A673 (cell line): ENCODE data around the gene PSORS1C1. TPM values are rescaled to one million over a fixed set of nuclear protein-coding genes. Genes with fewer than 3 reads are reported as not detected.

ENCODE experiments used
- BruUV-seq: library from RNA; stranded (reverse); fragments of 400-500 nt; replicated peaks from 2 replicates; lab custom pipeline; 2021; lab: Mats Ljungman, UMichigan
- CTCF ChIA-PET: fragments of 300-600 bp; sonication (Branson Sonifier 250); formaldehyde crosslinking; loops from one replicate; lab custom pipeline; 2022; ENCODE audit warnings: antibody characterized with exemption; lab: Charles Lee
- POLR2A ChIA-PET: fragments of 300-600 bp; sonication (Branson Sonifier 250); formaldehyde crosslinking; loops from one replicate; lab custom pipeline; 2022; ENCODE audit warnings: antibody characterized with exemption; ENCODE audit not compliant: low non-redundant PET; lab: Charles Lee
- DNase-seq: peaks from one replicate; pipeline ENCODE4 v3.0.0-alpha.2; 2015; ENCODE audit warnings: low spot score
- H3K27ac ChIP-seq: fragments of 200-600 bp; sonication (generic); 2 replicates; pipeline ENCODE4 v1.5.1; 2016; ENCODE audit warnings: mixed run types, low read depth, mild to moderate bottlenecking, mixed read lengths, antibody characterized with exemption, low read length; ENCODE audit not compliant: poor library complexity, severe bottlenecking
- H3K27me3 ChIP-seq: fragments of 200-600 bp; sonication (generic); replicated peaks from 2 replicates; pipeline ENCODE4 v1.6.1; 2017; ENCODE audit warnings: mixed run types, low read depth, mild to moderate bottlenecking, mixed read lengths, antibody characterized with exemption, low read length; ENCODE audit not compliant: insufficient read depth, poor library complexity
- H3K36me3 ChIP-seq: fragments of 200-600 bp; sonication (generic); 2 replicates; pipeline ENCODE4 v1.6.1; 2016; ENCODE audit warnings: mixed run types, mild to moderate bottlenecking, mixed read lengths, antibody characterized with exemption, low read length; ENCODE audit not compliant: insufficient read depth, poor library complexity, severe bottlenecking
- H3K4me1 ChIP-seq: fragments of 200-600 bp; sonication (generic); 2 replicates; pipeline ENCODE4 v1.6.1; 2017; ENCODE audit warnings: mixed run types, mild to moderate bottlenecking, mixed read lengths, antibody characterized with exemption, low read length; ENCODE audit not compliant: insufficient read depth, poor library complexity, severe bottlenecking
- H3K4me3 ChIP-seq: fragments of 200-600 bp; sonication (generic); 2 replicates; pipeline ENCODE4 v1.5.1; 2016; ENCODE audit warnings: low read depth, mixed run types, mild to moderate bottlenecking, mixed read lengths, low read length; ENCODE audit not compliant: poor library complexity, severe bottlenecking
- H3K9me3 ChIP-seq: fragments of 200-600 bp; sonication (generic); 2 replicates; pipeline ENCODE4 v1.6.1; 2016; ENCODE audit warnings: mixed run types, low read depth, mild to moderate bottlenecking, mixed read lengths, antibody characterized with exemption, low read length; ENCODE audit not compliant: poor library complexity, severe bottlenecking
- EZH2 ChIP-seq: fragments of 200-600 bp; sonication (generic); IDR thresholded peaks from 2 replicates; pipeline ENCODE4 v1.6.1; 2017; ENCODE audit warnings: borderline replicate concordance, low read depth, mild to moderate bottlenecking, mixed read lengths, antibody characterized with exemption, low read length; ENCODE audit not compliant: poor library complexity, severe bottlenecking
- intact Hi-C: fragments of 100-400 bp; cut with micrococcal nuclease; formaldehyde crosslinking; loops from one replicate; pipeline ENCODE4 v1.10.0; 2022; ENCODE audit not compliant: unreplicated experiment
- total RNA-seq: library from RNA; stranded (reverse); gene quantifications from 2 replicates; pipeline ENCODE4 v1.2.3, GENCODE V29; 2021
- TF ChIP-seq, protein P1 (sequence below): fragments of 300-800, 200-600 bp; sonication (generic); conservative IDR thresholded peaks from 2 replicates; pipeline ENCODE4 v1.5.1; 2017; ENCODE audit warnings: low read depth, mild to moderate bottlenecking, antibody characterized with exemption, low read length, moderate library complexity, mixed read lengths

Gene PSORS1C1
- total RNA-seq, 1 experiment from 2014 or later, result not detected

DNA sequence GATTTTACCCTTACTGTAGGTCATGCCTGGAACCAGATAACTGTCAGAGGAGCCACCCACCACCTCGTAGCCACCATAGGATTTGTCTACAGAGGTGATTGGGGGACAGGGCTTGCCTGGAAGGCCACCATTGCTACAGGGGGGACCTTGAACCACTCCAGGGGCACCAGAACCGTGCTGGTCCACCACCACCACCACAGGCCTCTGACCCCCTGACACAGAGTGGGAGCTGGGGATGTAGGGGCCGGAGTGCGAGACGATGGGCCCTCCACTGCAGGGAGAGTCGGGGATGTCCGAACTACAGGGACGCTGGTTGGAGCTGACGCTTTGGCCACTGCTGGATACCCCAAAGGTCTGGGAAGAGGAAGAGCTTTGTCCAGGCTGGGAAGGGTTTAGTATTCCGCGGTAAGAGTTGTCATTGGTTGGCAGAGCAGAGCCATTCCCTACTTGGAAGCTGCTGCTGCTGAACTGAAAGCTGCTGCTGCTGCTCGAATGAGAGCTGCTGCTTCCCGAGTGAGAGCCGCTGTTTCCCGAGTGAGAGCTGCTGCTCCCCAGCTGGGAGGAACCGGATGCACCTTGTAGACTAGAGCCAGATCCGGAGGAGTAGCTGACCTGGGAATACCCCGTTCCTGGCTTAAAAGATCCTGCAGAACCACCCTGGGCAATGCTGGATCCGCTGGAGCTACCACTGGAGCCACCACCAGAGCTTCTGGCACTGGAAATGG, 2.2 kb downstream of the PSORS1C1 start:
- CTCF ChIA-PET, result interaction anchor here (1.5 kb wide), 1 partner anchor 29 kb away, joined by 5 read pairs; no protein-coding TSS in a partner anchor
- H3K9me3 ChIP-seq, result no peaks in the 10 kb centered on the region
- BruUV-seq, result no TSS peak
- H3K4me1 ChIP-seq, result peaks cover 6% of the 10 kb centered on the region
- TF ChIP-seq EZH2, result no peak
- TF ChIP-seq, protein P1, sequence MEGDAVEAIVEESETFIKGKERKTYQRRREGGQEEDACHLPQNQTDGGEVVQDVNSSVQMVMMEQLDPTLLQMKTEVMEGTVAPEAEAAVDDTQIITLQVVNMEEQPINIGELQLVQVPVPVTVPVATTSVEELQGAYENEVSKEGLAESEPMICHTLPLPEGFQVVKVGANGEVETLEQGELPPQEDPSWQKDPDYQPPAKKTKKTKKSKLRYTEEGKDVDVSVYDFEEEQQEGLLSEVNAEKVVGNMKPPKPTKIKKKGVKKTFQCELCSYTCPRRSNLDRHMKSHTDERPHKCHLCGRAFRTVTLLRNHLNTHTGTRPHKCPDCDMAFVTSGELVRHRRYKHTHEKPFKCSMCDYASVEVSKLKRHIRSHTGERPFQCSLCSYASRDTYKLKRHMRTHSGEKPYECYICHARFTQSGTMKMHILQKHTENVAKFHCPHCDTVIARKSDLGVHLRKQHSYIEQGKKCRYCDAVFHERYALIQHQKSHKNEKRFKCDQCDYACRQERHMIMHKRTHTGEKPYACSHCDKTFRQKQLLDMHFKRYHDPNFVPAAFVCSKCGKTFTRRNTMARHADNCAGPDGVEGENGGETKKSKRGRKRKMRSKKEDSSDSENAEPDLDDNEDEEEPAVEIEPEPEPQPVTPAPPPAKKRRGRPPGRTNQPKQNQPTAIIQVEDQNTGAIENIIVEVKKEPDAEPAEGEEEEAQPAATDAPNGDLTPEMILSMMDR, result no peak
- H3K27me3 ChIP-seq, result no peaks in the 10 kb centered on the region
- H3K27ac ChIP-seq, result no peak overlapping the region
- intact Hi-C loops, result no loop called here
- DNase-seq, result no peak
- no peak overlapping the region for H3K4me3 ChIP-seq
- POLR2A ChIA-PET, result interaction anchor here (0.5 to 0.6 kb wide), 2 partner anchors 13 to 250 kb away, joined by 3 to 4 read pairs; no protein-coding TSS in a partner anchor
- no peaks in the 10 kb centered on the region for H3K36me3 ChIP-seq

DNA sequence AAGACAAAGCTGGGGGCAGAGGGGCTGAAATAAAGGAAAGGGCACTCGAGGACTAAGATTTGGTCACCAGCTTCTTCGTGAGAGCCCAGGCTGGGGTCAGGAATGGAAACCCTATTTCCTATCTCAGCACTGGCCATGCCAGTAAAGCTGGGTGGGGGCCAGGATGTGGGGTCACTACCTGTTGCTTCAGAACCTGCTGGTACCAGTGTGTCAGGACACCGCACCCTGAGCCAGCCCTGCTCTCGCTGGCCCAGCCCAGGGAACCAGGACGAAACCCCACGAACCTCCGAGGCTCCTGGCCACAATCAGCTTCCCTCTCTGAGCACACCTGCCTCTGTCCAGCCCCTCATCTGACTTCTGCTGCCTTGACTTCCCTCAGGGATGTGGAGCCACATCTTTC, 3.6 kb downstream of the PSORS1C1 start:
- no peak for DNase-seq
- POLR2A ChIA-PET, result no interaction called here

DNA sequence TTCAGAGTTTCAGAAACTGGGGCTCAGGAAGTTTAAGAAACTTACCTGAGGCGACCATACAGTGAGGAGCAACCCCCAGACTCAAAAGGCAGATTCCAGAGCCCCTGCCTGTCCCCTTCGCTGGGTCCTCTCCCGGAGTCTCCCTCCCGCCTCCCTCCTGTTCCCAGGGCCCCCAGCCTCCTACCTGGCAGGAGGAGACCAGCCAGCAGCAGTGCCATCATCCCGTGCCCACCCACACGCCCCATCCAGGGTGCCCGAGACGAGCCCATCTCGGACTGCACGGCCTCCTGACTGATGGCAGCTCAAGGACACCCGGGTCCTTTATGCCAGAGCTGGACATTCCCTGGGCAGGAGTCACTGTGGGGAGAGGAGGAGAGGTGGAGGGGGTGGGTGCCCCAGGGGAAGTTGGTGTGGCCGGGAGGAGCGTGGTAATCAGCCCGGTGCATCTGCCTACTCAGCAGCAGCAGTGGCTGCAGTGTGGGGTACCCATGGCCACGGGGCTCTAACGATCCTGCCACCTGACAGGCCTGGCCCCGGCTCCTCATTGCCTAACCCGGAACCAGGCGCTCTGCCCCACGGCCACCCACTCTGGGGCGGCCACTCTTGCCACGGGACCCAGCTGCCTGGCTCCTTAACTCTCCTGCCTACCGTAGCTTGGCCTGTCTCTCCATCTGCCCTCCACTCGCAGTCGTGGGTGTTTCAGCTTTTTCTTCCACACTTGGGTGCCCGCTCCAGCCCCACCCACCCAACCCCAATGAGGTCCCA, 5.7 kb downstream of the PSORS1C1 start, which contains the start of gene CDSN:
CDSN (minus strand) TSS at position 296 of the 765 bp plus-strand sequence; CDS start at position 269, 27 bp downstream.
- POLR2A ChIA-PET, result no interaction called here

More for the DNA sequence above, 3.6 kb downstream of the PSORS1C1 start:
- BruUV-seq, result no TSS peak
- intact Hi-C loops, result no loop called here
- CTCF ChIA-PET, result no interaction called here
- H3K27ac ChIP-seq, result no peak overlapping the region
- no peak for TF ChIP-seq EZH2
- TF ChIP-seq, protein P1, result no peak
- peaks cover 6% of the 10 kb centered on the region for H3K4me1 ChIP-seq
- H3K9me3 ChIP-seq, result no peaks in the 10 kb centered on the region
- H3K27me3 ChIP-seq, result no peaks in the 10 kb centered on the region
- no peak overlapping the region for H3K4me3 ChIP-seq
- H3K36me3 ChIP-seq, result no peaks in the 10 kb centered on the region

More for the DNA sequence above, 5.7 kb downstream of the PSORS1C1 start, which contains the start of gene CDSN:
- CTCF ChIA-PET, result no interaction called here
- H3K9me3 ChIP-seq, result no peaks in the 10 kb centered on the region
- H3K4me1 ChIP-seq, result peaks cover 5% of the 10 kb centered on the region
- BruUV-seq, result no TSS peak
- H3K36me3 ChIP-seq, result no peaks in the 10 kb centered on the region
- intact Hi-C loops, result no loop called here
- H3K4me3 ChIP-seq, result no peak within 1 kb of the TSS
- no peak for DNase-seq
- no peak within 1 kb of the TSS for H3K27ac ChIP-seq
- H3K27me3 ChIP-seq, result no peaks in the 10 kb centered on the region
- no peak for TF ChIP-seq EZH2
- TF ChIP-seq, protein P1, result no peak
